GM12878 (cell line): Measurements from ENCODE around the gene LAMA2. TPM values are rescaled to one million over a fixed set of nuclear protein-coding genes. Genes with fewer than 3 reads are reported as not detected.

Experiments
- ATAC-seq: fragments of 200-7000 bp; cut with Tn5 transposase; 3 replicates; pipeline ENCODE4 v1.9.1; 2020; ENCODE audit warnings: mild to moderate bottlenecking, moderate library complexity
- BruUV-seq: library from RNA; stranded (reverse); fragments of 400-500 nt; replicated peaks from 2 replicates; lab custom pipeline; 2021; lab: Mats Ljungman, UMichigan
- CTCF ChIA-PET: fragments of 300-600 bp; sonication (Branson Sonifier 250); formaldehyde crosslinking; extraction: SDS; loops from one replicate; lab custom pipeline; 2021; ENCODE audit warnings: inconsistent platforms; lab: Yijun Ruan, JAX
- POLR2A ChIA-PET: fragments of 350-600 bp; formaldehyde crosslinking; extraction: SDS; loops from one replicate; lab custom pipeline; 2021; ENCODE audit warnings: inconsistent platforms; lab: Charles Lee
- RAD21 ChIA-PET: fragments of 300-600 bp; sonication (Branson Sonifier 250); formaldehyde crosslinking; loops from one replicate; lab custom pipeline; 2023; ENCODE audit warnings: antibody characterized with exemption; ENCODE audit not compliant: unreplicated experiment; lab: Charles Lee
- SMC1A ChIA-PET: fragments of 300-600 bp; sonication (Branson Sonifier 250); formaldehyde crosslinking; loops from one replicate; lab custom pipeline; 2023; ENCODE audit not compliant: unreplicated experiment, uncharacterized antibody; lab: Charles Lee
- DNase-seq: peaks from one replicate; pipeline ENCODE4 v3.0.0-alpha.2; 2011; ENCODE audit warnings: low read depth, low spot score
- FAIRE-seq: peaks from 3 replicates; lab custom pipeline; 2011; peaks lifted over from hg19 to GRCh38; lab: Jason Lieb, UNC
- H2AFZ ChIP-seq: 2 replicates; pipeline ENCODE4 v1.6.0; 2011; ENCODE audit warnings: low read depth, low read length, control low read depth; ENCODE audit not compliant: control insufficient read depth
- H3K27ac ChIP-seq: 2 replicates; pipeline ENCODE4 v1.5.1; 2011; ENCODE audit warnings: control low read depth; ENCODE audit not compliant: control insufficient read depth, insufficient read depth
- H3K27me3 ChIP-seq, 2 experiments: replicated peaks in 1 of 2; 2 replicates each; pipeline versions ENCODE4 v1.6.0 to v1.6.1; 2011; ENCODE audit warnings: low read length in 1 of 2; ENCODE audit not compliant: control insufficient read depth in 2 of 2, insufficient read depth in 2 of 2
- H3K36me3 ChIP-seq, 2 experiments: 2 replicates each; pipeline ENCODE4 v1.5.1; 2011; ENCODE audit warnings: low read length in 1 of 2; ENCODE audit not compliant: control insufficient read depth in 2 of 2, insufficient read depth in 2 of 2
- H3K4me1 ChIP-seq: 2 replicates; pipeline ENCODE4 v1.6.1; 2011; ENCODE audit warnings: mild to moderate bottlenecking, low read length, moderate library complexity, mixed read lengths; ENCODE audit not compliant: control insufficient read depth, insufficient read depth
- H3K4me2 ChIP-seq: 2 replicates; pipeline ENCODE4 v1.6.0; 2011; ENCODE audit warnings: control low read depth; ENCODE audit not compliant: control insufficient read depth, insufficient read depth
- H3K4me3 ChIP-seq: fragments of 200-600 bp; sonication (generic); 2 replicates; pipeline ENCODE4 v1.5.1; 2016
- H3K79me2 ChIP-seq: 2 replicates; pipeline ENCODE4 v1.6.0; 2011; ENCODE audit warnings: low read length; ENCODE audit not compliant: control insufficient read depth, insufficient read depth
- H3K9ac ChIP-seq: 2 replicates; pipeline ENCODE4 v1.8.0; 2011; ENCODE audit warnings: low read length, control low read depth, mixed read lengths; ENCODE audit not compliant: control insufficient read depth, insufficient read depth
- H3K9me3 ChIP-seq: replicated peaks from 3 replicates; pipeline ENCODE4 v1.5.1; 2011; ENCODE audit warnings: mild to moderate bottlenecking, low read length; ENCODE audit not compliant: control insufficient read depth, insufficient read depth
- H4K20me1 ChIP-seq: 2 replicates; pipeline ENCODE4 v1.6.0; 2011; ENCODE audit not compliant: control insufficient read depth, insufficient read depth
- BCL11A ChIP-seq: IDR thresholded peaks from 2 replicates; pipeline ENCODE4 v1.6.1; 2011; ENCODE audit warnings: low read depth, low read length
- CREB1 ChIP-seq: IDR thresholded peaks from 2 replicates; pipeline ENCODE4 v1.6.1; 2012; ENCODE audit warnings: low read depth, mild to moderate bottlenecking, inconsistent platforms
- CREM ChIP-seq: IDR thresholded peaks from 2 replicates; pipeline ENCODE4 v1.6.1; 2014; ENCODE audit warnings: antibody characterized with exemption, low read depth
- CUX1 ChIP-seq: IDR thresholded peaks from 2 replicates; pipeline ENCODE4 v1.6.1; 2012; ENCODE audit warnings: improper control_type of control experiment, low read depth, low read length; ENCODE audit not compliant: insufficient replicate concordance
- FOS ChIP-seq: IDR thresholded peaks from 3 replicates; pipeline ENCODE4 v1.6.1; 2011; ENCODE audit warnings: borderline replicate concordance; ENCODE audit not compliant: insufficient read length; ENCODE audit errors: extremely low read depth
- MLLT1 ChIP-seq: fragments of 450-650 bp; IDR thresholded peaks from 2 replicates; pipeline ENCODE4 v1.6.1; 2016; ENCODE audit warnings: mild to moderate bottlenecking
- NR2C1 ChIP-seq: fragments of 450-650 bp; IDR thresholded peaks from 2 replicates; pipeline ENCODE4 v1.6.1; 2017; ENCODE audit warnings: antibody characterized with exemption, mild to moderate bottlenecking, moderate library complexity
- POLR2A ChIP-seq: IDR thresholded peaks from 2 replicates; pipeline ENCODE4 v1.6.1; 2011; ENCODE audit warnings: low read depth, mild to moderate bottlenecking, low read length
- TAF1 ChIP-seq: IDR thresholded peaks from 2 replicates; pipeline ENCODE4 v1.6.1; 2011; ENCODE audit warnings: mild to moderate bottlenecking, low read depth, low read length, borderline replicate concordance
- ZBTB4 ChIP-seq: fragments of 450-650 bp; formaldehyde crosslinking; IDR thresholded peaks from 2 replicates; pipeline ENCODE4 v1.4.0; 2022; ENCODE audit warnings: mild to moderate bottlenecking, moderate library complexity
- ZNF274 ChIP-seq: IDR thresholded peaks from one replicate; pipeline ENCODE4 v1.8.0; 2011; ENCODE audit not compliant: insufficient read length, insufficient read depth
- ZSCAN29 ChIP-seq: fragments of 450-650 bp; IDR thresholded peaks from 2 replicates; pipeline ENCODE4 v1.6.1; 2017; ENCODE audit warnings: mild to moderate bottlenecking, moderate library complexity
- WGBS: methylation state at CpG from one replicate; pipeline ENCODE4 v1.1.6; 2016; ENCODE audit warnings: low lambda C conversion rate; ENCODE audit not compliant: insufficient replicate concordance, insufficient coverage; ENCODE audit errors: missing lambda C conversion rate; 5-methylcytosine and 5-hydroxymethylcytosine counted together
- in situ Hi-C: fragments of 300-500 bp; cut with MboI; formaldehyde crosslinking; loops from 9 replicates; pipeline ENCODE4 v1.14.3; 2018; ENCODE audit warnings: mixed read lengths
- intact Hi-C: fragments of 100-400 bp; cut with micrococcal nuclease; formaldehyde crosslinking; loops from one replicate; pipeline ENCODE4 v1.14.2; 2022; ENCODE audit not compliant: unreplicated experiment
- polyA plus RNA-seq, 11 experiments: library from polyadenylated mRNA; depleted of rRNA in 4 of 11; unstranded in 6 of 11; stranded (reverse) in 5 of 11; fragments of >200 nt; fragmentation: Nextera tagmentation in 4 of 11; fragmentation: Illumina TruSeq in 1 of 11; extraction: Ambion mirVana in 4 of 11; extraction: Trizol in 1 of 11; gene quantifications; 1 replicate in 1 of 11; 2 replicates in 10 of 11; pipeline versions ENCODE4 v1.2.1 to v1.2.3, GENCODE V29; 2011 to 2016; ENCODE audit warnings: inconsistent platforms in 2 of 11, missing spikeins in 2 of 11, low read depth in 1 of 11
- total RNA-seq, 4 experiments: library from RNA; depleted of rRNA in 3 of 4; stranded (reverse); fragments of >200 nt in 3 of 4; fragmentation: Illumina TruSeq in 1 of 4; extraction: Trizol in 1 of 4; gene quantifications; 2 replicates each; pipeline versions ENCODE4 v1.2.1 to v1.2.3, GENCODE V29; 2013 to 2021

Gene LAMA2
- total and polyA plus RNA-seq, 10 of the 15 experiments (the other 5 are each of a cell fraction or from before 2014, with no cell fraction given) = 0.04 to 2.0 (median 0.37) TPM; not detected in 1

- in situ Hi-C loops (no loop called here), intact Hi-C loops (no loop called here)
- no peak overlapping the region for H3K9ac ChIP-seq
- BruUV-seq = no TSS peak
- H2AFZ ChIP-seq = no peak overlapping the region
- no peak overlapping the region for H3K4me2 ChIP-seq
- POLR2A ChIA-PET = interaction anchor here (1.0 kb wide), 1 partner anchor 10 kb away, joined by 3 read pairs; no protein-coding TSS in a partner anchor
- 62% methylated on average over 6 of the region's 6 CpGs for WGBS
- TF ChIP-seq ZSCAN29 = no peak
- TF ChIP-seq NR2C1 = no peak
- TF ChIP-seq CREB1 = no peak
- TF ChIP-seq MLLT1 = no peak
- TF ChIP-seq FOS = no peak
- no peak for TF ChIP-seq CUX1
- TF ChIP-seq ZNF274 = no peak
- no peak for TF ChIP-seq BCL11A
- no peak for TF ChIP-seq TAF1
- TF ChIP-seq ZBTB4 (CRISPR knock-in tag) = no peak
- no peak for TF ChIP-seq CREM
- TF ChIP-seq POLR2A = no peak
- TF ChIP-seq, all 136 proteins: peak for 0
- FAIRE-seq (no peak), ATAC-seq (no peak), DNase-seq (no peak)
- Histone ChIP-seq H3K4me1 (peaks cover 6% of the 10 kb centered on the region), H3K27me3 (no peaks in the 10 kb centered on the region), H3K79me2 (no peaks in the 10 kb centered on the region), H3K9me3 (no peaks in the 10 kb centered on the region), H3K36me3 (no peaks in the 10 kb centered on the region), H3K27ac (no peak overlapping the region), H4K20me1 (no peaks in the 10 kb centered on the region), H3K4me3 (no peak overlapping the region)
- ChIA-PET SMC1A (interaction anchor here (0.7 to 7.6 kb wide), 20 partner anchors 8 to 520 kb away, joined by 3 to 95 read pairs (median 4); partner anchors contain the start of gene ARHGAP18), CTCF (interaction anchor here (0.7 to 7.7 kb wide), 23 partner anchors 11 to 520 kb away, joined by 3 to 141 read pairs (median 5); no protein-coding TSS in a partner anchor), RAD21 (interaction anchor here (1.1 to 3.0 kb wide), 10 partner anchors 16 to 520 kb away, joined by 3 to 33 read pairs (median 4); no protein-coding TSS in a partner anchor)
These were observed 619.1 kb downstream of the LAMA2 start for GRCh38 chr6:129501740-129502660.
